GM23338 (cell line): ENCODE measurements around the gene TASOR. TPM values are rescaled to one million over a fixed set of nuclear protein-coding genes. Genes with fewer than 3 reads are reported as not detected.

Experiments
- ATAC-seq: fragments of 200-7000 bp; cut with Tn5 transposase; 3 replicates; pipeline ENCODE4 v1.9.1; 2020
- DNase-seq: peaks from one replicate; pipeline ENCODE4 v3.0.0-alpha.2; 2015; ENCODE audit warnings: low spot score
- H2AFZ ChIP-seq: fragments of 200-600 bp; sonication (generic); 2 replicates; pipeline ENCODE4 v1.8.0; 2016; ENCODE audit warnings: antibody characterized with exemption, mild to moderate bottlenecking, moderate library complexity
- H3F3A ChIP-seq: fragments of 200-600 bp; sonication (generic); replicated peaks from 2 replicates; pipeline ENCODE4 v1.8.0; 2017; ENCODE audit warnings: antibody characterized with exemption, mixed run types, low read depth
- H3K27ac ChIP-seq: fragments of 200-600 bp; sonication (generic); 2 replicates; pipeline ENCODE4 v1.6.1; 2016; ENCODE audit warnings: low read depth
- H3K27me3 ChIP-seq: fragments of 200-600 bp; sonication (generic); 2 replicates; pipeline ENCODE4 v1.8.0; 2016; ENCODE audit warnings: mild to moderate bottlenecking, mixed run types, moderate library complexity; ENCODE audit not compliant: insufficient read depth
- H3K36me3 ChIP-seq: fragments of 200-600 bp; sonication (generic); 2 replicates; pipeline ENCODE4 v1.8.0; 2016; ENCODE audit warnings: mild to moderate bottlenecking; ENCODE audit not compliant: insufficient read depth
- H3K4me1 ChIP-seq: fragments of 200-600 bp; sonication (generic); 2 replicates; pipeline ENCODE4 v1.8.0; 2016; ENCODE audit warnings: mild to moderate bottlenecking, moderate library complexity; ENCODE audit not compliant: insufficient read depth
- H3K4me2 ChIP-seq: fragments of 200-600 bp; sonication (generic); 2 replicates; pipeline ENCODE4 v1.7.1; 2017; ENCODE audit warnings: mixed run types
- H3K4me3 ChIP-seq: fragments of 200-600 bp; sonication (generic); 2 replicates; pipeline ENCODE4 v1.6.1; 2016; ENCODE audit warnings: mixed run types
- H3K79me2 ChIP-seq: fragments of 200-600 bp; sonication (generic); replicated peaks from 2 replicates; pipeline ENCODE4 v1.8.0; 2017; ENCODE audit warnings: mild to moderate bottlenecking; ENCODE audit not compliant: insufficient read depth
- H3K9me2 ChIP-seq: fragments of 200-600 bp; sonication (generic); 2 replicates; pipeline ENCODE4 v1.8.0; 2017; ENCODE audit not compliant: insufficient read depth
- H4K20me1 ChIP-seq: fragments of 200-600 bp; sonication (generic); replicated peaks from 2 replicates; pipeline ENCODE4 v1.8.0; 2017; ENCODE audit warnings: mild to moderate bottlenecking; ENCODE audit not compliant: insufficient read depth
- H3K27ac Mint-ChIP-seq: 2 replicates; pipeline ENCODE4 v1.8.0; 2020; ENCODE audit warnings: inconsistent platforms, mild to moderate bottlenecking, moderate library complexity, mixed read lengths
- H3K27me3 Mint-ChIP-seq: 3 replicates; pipeline ENCODE4 v1.8.0; 2022; ENCODE audit warnings: low read depth, mild to moderate bottlenecking, moderate library complexity, mixed read lengths, inconsistent platforms; ENCODE audit not compliant: insufficient read depth, poor library complexity
- H3K36me3 Mint-ChIP-seq: 3 replicates; pipeline ENCODE4 v1.8.0; 2021; ENCODE audit warnings: low read depth, mild to moderate bottlenecking, inconsistent platforms, moderate library complexity, mixed read lengths
- H3K4me1 Mint-ChIP-seq: 3 replicates; pipeline ENCODE4 v1.8.0; 2020; ENCODE audit warnings: mild to moderate bottlenecking, inconsistent platforms, mixed read lengths
- H3K4me3 Mint-ChIP-seq: 3 replicates; pipeline ENCODE4 v1.8.0; 2021; ENCODE audit warnings: moderate library complexity, mild to moderate bottlenecking, inconsistent platforms, mixed read lengths
- H3K9me3 Mint-ChIP-seq: 3 replicates; pipeline ENCODE4 v1.8.0; 2020; ENCODE audit warnings: moderate library complexity, mild to moderate bottlenecking, inconsistent platforms, mixed read lengths
- CREB1 ChIP-seq: fragments of 250-450 bp; sonication (Bioruptor Pico); IDR thresholded peaks from 2 replicates; pipeline ENCODE4 v1.5.0; 2020; ENCODE audit warnings: low read depth, mild to moderate bottlenecking, moderate library complexity
- EZH2 ChIP-seq: fragments of 200-600 bp; sonication (generic); IDR thresholded peaks from one replicate; pipeline ENCODE4 v1.8.0; 2017; ENCODE audit warnings: antibody characterized with exemption, mild to moderate bottlenecking, low read depth; ENCODE audit not compliant: unreplicated experiment
- EZH2phosphoT487 ChIP-seq: fragments of 200-600 bp; sonication (generic); IDR thresholded peaks from one replicate; pipeline ENCODE4 v1.8.1; 2018; ENCODE audit warnings: antibody characterized with exemption; ENCODE audit not compliant: unreplicated experiment
- JUNB ChIP-seq: IDR thresholded peaks from one replicate; pipeline ENCODE4 v1.6.1; 2016; ENCODE audit warnings: antibody characterized with exemption; ENCODE audit not compliant: unreplicated experiment
- NANOG ChIP-seq: IDR thresholded peaks from 2 replicates; pipeline ENCODE4 v1.6.1; 2016; ENCODE audit warnings: antibody characterized with exemption, borderline replicate concordance
- REST ChIP-seq: IDR thresholded peaks from one replicate; pipeline ENCODE4 v1.6.1; 2018; ENCODE audit warnings: antibody characterized with exemption; ENCODE audit not compliant: unreplicated experiment
- STAT1 ChIP-seq: IDR thresholded peaks from one replicate; pipeline ENCODE4 v1.6.1; 2016; ENCODE audit warnings: antibody characterized with exemption; ENCODE audit not compliant: unreplicated experiment
- ZNF114 ChIP-seq: fragments of 250-450 bp; sonication (Bioruptor Pico); IDR thresholded peaks from 2 replicates; pipeline ENCODE4 v1.5.0; 2020; ENCODE audit warnings: mild to moderate bottlenecking, moderate library complexity
- ZNF331 ChIP-seq: fragments of 250-450 bp; sonication (Bioruptor Pico); IDR thresholded peaks from 2 replicates; pipeline ENCODE4 v1.5.0; 2020; ENCODE audit warnings: low read depth, mild to moderate bottlenecking, moderate library complexity
- polyA plus RNA-seq: library from polyadenylated mRNA; unstranded; fragments of >200 nt; fragmentation: Nextera tagmentation; extraction: Ambion mirVana; gene quantifications from 2 replicates; pipeline ENCODE4 v1.2.1, GENCODE V29; 2016
- total RNA-seq: library from RNA; depleted of rRNA; stranded (reverse); fragments of >200 nt; shearing (Covaris generic); gene quantifications from 2 replicates; pipeline ENCODE4 v1.2.3, GENCODE V29; 2014
- TF ChIP-seq, protein P1 (sequence below): IDR thresholded peaks from 2 replicates; pipeline ENCODE4 v1.6.1; 2016; ENCODE audit warnings: antibody characterized with exemption
- TF ChIP-seq, protein P2 (sequence below), 2 experiments: fragments of 200-600 bp in 1 of 2; sonication (generic) in 1 of 2; conservative IDR thresholded peaks; 2 replicates each; pipeline versions ENCODE4 v1.5.1 to v1.6.1; 2016 to 2017; ENCODE audit warnings: antibody characterized with exemption in 2 of 2, low read depth in 2 of 2, mild to moderate bottlenecking in 2 of 2, moderate library complexity in 1 of 2
- TF ChIP-seq, protein P3 (sequence below): fragments of 250-450 bp; sonication (Bioruptor Pico); IDR thresholded peaks from 2 replicates; pipeline ENCODE4 v1.5.0; 2020; ENCODE audit warnings: mild to moderate bottlenecking, moderate library complexity

Gene TASOR
- total and polyA plus RNA-seq, 2 experiments from 2014 or later = 14.7 to 53.6 TPM

- TF ChIP-seq, protein P1, sequence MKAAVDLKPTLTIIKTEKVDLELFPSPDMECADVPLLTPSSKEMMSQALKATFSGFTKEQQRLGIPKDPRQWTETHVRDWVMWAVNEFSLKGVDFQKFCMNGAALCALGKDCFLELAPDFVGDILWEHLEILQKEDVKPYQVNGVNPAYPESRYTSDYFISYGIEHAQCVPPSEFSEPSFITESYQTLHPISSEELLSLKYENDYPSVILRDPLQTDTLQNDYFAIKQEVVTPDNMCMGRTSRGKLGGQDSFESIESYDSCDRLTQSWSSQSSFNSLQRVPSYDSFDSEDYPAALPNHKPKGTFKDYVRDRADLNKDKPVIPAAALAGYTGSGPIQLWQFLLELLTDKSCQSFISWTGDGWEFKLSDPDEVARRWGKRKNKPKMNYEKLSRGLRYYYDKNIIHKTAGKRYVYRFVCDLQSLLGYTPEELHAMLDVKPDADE = no peak
- TF ChIP-seq JUNB = no peak
- TF ChIP-seq, protein P2, sequence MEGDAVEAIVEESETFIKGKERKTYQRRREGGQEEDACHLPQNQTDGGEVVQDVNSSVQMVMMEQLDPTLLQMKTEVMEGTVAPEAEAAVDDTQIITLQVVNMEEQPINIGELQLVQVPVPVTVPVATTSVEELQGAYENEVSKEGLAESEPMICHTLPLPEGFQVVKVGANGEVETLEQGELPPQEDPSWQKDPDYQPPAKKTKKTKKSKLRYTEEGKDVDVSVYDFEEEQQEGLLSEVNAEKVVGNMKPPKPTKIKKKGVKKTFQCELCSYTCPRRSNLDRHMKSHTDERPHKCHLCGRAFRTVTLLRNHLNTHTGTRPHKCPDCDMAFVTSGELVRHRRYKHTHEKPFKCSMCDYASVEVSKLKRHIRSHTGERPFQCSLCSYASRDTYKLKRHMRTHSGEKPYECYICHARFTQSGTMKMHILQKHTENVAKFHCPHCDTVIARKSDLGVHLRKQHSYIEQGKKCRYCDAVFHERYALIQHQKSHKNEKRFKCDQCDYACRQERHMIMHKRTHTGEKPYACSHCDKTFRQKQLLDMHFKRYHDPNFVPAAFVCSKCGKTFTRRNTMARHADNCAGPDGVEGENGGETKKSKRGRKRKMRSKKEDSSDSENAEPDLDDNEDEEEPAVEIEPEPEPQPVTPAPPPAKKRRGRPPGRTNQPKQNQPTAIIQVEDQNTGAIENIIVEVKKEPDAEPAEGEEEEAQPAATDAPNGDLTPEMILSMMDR (conservative IDR thresholded peaks at IDR 0.05; ENCODE audit: low read depth in 2 of 2) = no peak
Measured at GRCh38 chr3:56725175-56725574, 42.1 kb upstream of the TASOR start (continued).

DNA sequence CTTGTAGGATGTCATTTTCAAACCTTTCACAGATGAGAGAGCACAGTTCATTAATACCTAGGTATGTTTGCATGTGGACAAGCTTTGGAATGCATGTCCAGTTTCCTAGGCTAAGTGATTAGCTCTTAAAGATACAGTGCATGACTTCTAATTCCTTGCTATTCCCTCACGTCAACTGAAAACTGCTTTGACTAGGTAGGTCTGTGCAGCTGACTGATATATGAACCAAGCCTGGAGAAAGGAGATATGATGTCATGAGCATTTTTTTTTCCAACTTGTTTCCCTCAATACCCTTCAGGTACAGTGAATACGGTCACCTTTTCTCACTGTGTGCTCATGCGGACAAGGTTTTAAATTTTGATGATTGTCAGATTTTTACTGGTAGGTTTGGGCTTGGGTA, 41.6 kb upstream of the TASOR start:
- Mint-ChIP-seq H3K27me3 (no peaks in the 10 kb centered on the region), H3K36me3 (peaks cover 6% of the 10 kb centered on the region; the same call in 1 of the 3 replicates), H3K4me3 (no peak overlapping the region), H3K4me1 (no peaks in the 10 kb centered on the region; the same call in 2 of the 3 replicates), H3K9me3 (peaks cover 6% of the 10 kb centered on the region; the same call in 1 of the 3 replicates), H3K27ac (no peak overlapping the region)
- DNase-seq (no peak), ATAC-seq (no peak)
- Histone ChIP-seq H3K27ac (no peak overlapping the region), H3K79me2 (no peaks in the 10 kb centered on the region), H3K4me2 (no peak overlapping the region), H3F3A (no peaks in the 10 kb centered on the region), H3K4me1 (no peaks in the 10 kb centered on the region), H4K20me1 (no peaks in the 10 kb centered on the region), H3K9me2 (no peaks in the 10 kb centered on the region), H3K4me3 (no peak overlapping the region), H3K36me3 (no peaks in the 10 kb centered on the region), H3K27me3 (no peaks in the 10 kb centered on the region), H2AFZ (no peak overlapping the region)
- TF ChIP-seq, protein P3, sequence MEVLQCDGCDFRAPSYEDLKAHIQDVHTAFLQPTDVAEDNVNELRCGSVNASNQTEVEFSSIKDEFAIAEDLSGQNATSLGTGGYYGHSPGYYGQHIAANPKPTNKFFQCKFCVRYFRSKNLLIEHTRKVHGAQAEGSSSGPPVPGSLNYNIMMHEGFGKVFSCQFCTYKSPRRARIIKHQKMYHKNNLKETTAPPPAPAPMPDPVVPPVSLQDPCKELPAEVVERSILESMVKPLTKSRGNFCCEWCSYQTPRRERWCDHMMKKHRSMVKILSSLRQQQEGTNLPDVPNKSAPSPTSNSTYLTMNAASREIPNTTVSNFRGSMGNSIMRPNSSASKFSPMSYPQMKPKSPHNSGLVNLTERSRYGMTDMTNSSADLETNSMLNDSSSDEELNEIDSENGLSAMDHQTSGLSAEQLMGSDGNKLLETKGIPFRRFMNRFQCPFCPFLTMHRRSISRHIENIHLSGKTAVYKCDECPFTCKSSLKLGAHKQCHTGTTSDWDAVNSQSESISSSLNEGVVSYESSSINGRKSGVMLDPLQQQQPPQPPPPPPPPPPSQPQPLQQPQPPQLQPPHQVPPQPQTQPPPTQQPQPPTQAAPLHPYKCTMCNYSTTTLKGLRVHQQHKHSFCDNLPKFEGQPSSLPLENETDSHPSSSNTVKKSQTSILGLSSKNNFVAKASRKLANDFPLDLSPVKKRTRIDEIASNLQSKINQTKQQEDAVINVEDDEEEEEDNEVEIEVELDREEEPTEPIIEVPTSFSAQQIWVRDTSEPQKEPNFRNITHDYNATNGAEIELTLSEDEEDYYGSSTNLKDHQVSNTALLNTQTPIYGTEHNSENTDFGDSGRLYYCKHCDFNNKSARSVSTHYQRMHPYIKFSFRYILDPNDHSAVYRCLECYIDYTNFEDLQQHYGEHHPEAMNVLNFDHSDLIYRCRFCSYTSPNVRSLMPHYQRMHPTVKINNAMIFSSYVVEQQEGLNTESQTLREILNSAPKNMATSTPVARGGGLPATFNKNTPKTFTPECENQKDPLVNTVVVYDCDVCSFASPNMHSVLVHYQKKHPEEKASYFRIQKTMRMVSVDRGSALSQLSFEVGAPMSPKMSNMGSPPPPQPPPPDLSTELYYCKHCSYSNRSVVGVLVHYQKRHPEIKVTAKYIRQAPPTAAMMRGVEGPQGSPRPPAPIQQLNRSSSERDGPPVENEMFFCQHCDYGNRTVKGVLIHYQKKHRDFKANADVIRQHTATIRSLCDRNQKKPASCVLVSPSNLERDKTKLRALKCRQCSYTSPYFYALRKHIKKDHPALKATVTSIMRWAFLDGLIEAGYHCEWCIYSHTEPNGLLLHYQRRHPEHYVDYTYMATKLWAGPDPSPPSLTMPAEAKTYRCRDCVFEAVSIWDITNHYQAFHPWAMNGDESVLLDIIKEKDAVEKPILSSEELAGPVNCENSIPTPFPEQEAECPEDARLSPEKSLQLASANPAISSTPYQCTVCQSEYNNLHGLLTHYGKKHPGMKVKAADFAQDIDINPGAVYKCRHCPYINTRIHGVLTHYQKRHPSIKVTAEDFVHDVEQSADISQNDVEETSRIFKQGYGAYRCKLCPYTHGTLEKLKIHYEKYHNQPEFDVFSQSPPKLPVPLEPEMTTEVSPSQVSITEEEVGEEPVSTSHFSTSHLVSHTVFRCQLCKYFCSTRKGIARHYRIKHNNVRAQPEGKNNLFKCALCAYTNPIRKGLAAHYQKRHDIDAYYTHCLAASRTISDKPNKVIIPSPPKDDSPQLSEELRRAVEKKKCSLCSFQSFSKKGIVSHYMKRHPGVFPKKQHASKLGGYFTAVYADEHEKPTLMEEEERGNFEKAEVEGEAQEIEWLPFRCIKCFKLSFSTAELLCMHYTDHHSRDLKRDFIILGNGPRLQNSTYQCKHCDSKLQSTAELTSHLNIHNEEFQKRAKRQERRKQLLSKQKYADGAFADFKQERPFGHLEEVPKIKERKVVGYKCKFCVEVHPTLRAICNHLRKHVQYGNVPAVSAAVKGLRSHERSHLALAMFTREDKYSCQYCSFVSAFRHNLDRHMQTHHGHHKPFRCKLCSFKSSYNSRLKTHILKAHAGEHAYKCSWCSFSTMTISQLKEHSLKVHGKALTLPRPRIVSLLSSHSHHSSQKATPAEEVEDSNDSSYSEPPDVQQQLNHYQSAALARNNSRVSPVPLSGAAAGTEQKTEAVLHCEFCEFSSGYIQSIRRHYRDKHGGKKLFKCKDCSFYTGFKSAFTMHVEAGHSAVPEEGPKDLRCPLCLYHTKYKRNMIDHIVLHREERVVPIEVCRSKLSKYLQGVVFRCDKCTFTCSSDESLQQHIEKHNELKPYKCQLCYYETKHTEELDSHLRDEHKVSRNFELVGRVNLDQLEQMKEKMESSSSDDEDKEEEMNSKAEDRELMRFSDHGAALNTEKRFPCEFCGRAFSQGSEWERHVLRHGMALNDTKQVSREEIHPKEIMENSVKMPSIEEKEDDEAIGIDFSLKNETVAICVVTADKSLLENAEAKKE (CRISPR knock-in tag) = no peak
- TF ChIP-seq ZNF114 (no peak), REST (no peak), STAT1 (no peak), ZNF331 (CRISPR knock-in tag) (no peak), CREB1 (no peak), EZH2 (no peak), EZH2phosphoT487 (no peak), NANOG (no peak)
- TF ChIP-seq, protein P1 = no peak
